Esophagus squamous epithelium (tissue), 5 donors: ENCODE results near the gene NANOGP8. TPM values are rescaled to one million over a fixed set of nuclear protein-coding genes. Genes with fewer than 3 reads are reported as not detected.

ENCODE experiments used
- DNase-seq: peaks from one replicate; lab custom pipeline; 2025; lab: John Stamatoyannopoulos, UW
- H3K27ac ChIP-seq, 4 donors: fragments of 200-600 bp; sonication (generic); one replicate each; pipeline ENCODE4 v1.5.1; 2016 to 2019; ENCODE audit warnings: mild to moderate bottlenecking in 1 of 4
- H3K27me3 ChIP-seq, 4 donors: fragments of 200-600 bp; sonication (generic); 1 replicate in 3 of 4; 2 replicates in 1 of 4; pipeline versions ENCODE4 v1.5.1 to v1.6.0; 2017 to 2021; ENCODE audit warnings: antibody characterized with exemption in 1 of 4
- H3K36me3 ChIP-seq, 3 donors: fragments of 200-600 bp; sonication (generic); one replicate each; pipeline ENCODE4 v1.5.1; 2016 to 2019
- H3K4me1 ChIP-seq, 3 donors: fragments of 200-600 bp; sonication (generic); one replicate each; pipeline ENCODE4 v1.5.1; 2017 to 2019
- H3K4me3 ChIP-seq, 4 donors: fragments of 200-600 bp; sonication (generic); 1 replicate in 3 of 4; 2 replicates in 1 of 4; pipeline ENCODE4 v1.5.1; 2016 to 2019; ENCODE audit warnings: mild to moderate bottlenecking in 2 of 4, moderate library complexity in 1 of 4
- H3K9me3 ChIP-seq, 3 donors: fragments of 200-600 bp; sonication (generic); one replicate each; pipeline ENCODE4 v1.5.1; 2016 to 2019
- POLR2A ChIP-seq, 4 donors: fragments of 450-650 bp; IDR thresholded peaks; one replicate each; pipeline ENCODE4 v1.6.1; 2017; ENCODE audit warnings: antibody characterized with exemption in 4 of 4, mild to moderate bottlenecking in 4 of 4, moderate library complexity in 3 of 4
- WGBS, 2 donors: methylation state at CpG; one replicate each; pipeline ENCODE4 v1.1.5; 2018; 5-methylcytosine and 5-hydroxymethylcytosine counted together
- intact Hi-C: fragments of 100-400 bp; cut with DNase I; formaldehyde crosslinking; loops from one replicate; pipeline ENCODE4 v1.15.0; 2022
- total RNA-seq, 4 donors: library from RNA; depleted of rRNA; stranded (reverse); fragments of >200 nt; gene quantifications; one replicate each; pipeline ENCODE4 v1.1.0, GENCODE V29; 2016
- TF ChIP-seq, protein P1 (sequence below), 6 experiments: fragments of 450-650 bp in 4 of 6; fragments of 200-600 bp in 2 of 6; sonication (generic) in 2 of 6; IDR thresholded peaks; one replicate each; pipeline ENCODE4 v1.5.1; 2016 to 2019; ENCODE audit warnings: antibody characterized with exemption in 6 of 6, mild to moderate bottlenecking in 4 of 6, moderate library complexity in 4 of 6
- donor health status: DM: yes; HTN: yes; CAD: no.

The NANOGP8 gene
- total RNA-seq, 4 donors from 2014 or later, result 0.95 to 1.6 TPM; not detected in 2

DNA sequence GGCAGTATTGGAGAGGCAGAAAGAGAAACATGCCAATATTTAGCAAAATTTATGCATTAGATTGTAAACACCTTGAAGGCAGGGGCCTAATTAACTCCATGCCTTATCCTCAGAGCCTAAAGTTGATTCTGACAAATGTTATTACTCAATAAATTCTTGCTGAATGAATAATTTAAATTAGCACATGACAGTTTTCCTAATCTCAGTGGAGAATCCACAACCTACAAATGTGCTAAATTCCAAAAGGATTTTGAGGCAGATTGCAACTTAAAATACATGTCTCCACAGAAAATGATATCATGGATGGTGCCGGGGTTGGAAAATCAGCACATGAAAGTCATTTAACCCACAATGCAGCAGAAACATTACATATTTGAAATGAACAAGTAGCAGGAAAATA lies 41.1 kb upstream of the NANOGP8 start:
- 80 to 87% methylated on average over 1 of the region's 1 CpG for WGBS, 2 donors
- Histone ChIP-seq H3K27ac (no peak overlapping the region), H3K4me3 (no peak overlapping the region), H3K4me1 (no peaks in the 10 kb centered on the region), H3K9me3 (no peaks in the 10 kb centered on the region), H3K27me3 (no peaks in the 10 kb centered on the region), H3K36me3 (no peaks in the 10 kb centered on the region)
- intact Hi-C loops, result no loop called here
- no peak for DNase-seq
- TF ChIP-seq, protein P1, sequence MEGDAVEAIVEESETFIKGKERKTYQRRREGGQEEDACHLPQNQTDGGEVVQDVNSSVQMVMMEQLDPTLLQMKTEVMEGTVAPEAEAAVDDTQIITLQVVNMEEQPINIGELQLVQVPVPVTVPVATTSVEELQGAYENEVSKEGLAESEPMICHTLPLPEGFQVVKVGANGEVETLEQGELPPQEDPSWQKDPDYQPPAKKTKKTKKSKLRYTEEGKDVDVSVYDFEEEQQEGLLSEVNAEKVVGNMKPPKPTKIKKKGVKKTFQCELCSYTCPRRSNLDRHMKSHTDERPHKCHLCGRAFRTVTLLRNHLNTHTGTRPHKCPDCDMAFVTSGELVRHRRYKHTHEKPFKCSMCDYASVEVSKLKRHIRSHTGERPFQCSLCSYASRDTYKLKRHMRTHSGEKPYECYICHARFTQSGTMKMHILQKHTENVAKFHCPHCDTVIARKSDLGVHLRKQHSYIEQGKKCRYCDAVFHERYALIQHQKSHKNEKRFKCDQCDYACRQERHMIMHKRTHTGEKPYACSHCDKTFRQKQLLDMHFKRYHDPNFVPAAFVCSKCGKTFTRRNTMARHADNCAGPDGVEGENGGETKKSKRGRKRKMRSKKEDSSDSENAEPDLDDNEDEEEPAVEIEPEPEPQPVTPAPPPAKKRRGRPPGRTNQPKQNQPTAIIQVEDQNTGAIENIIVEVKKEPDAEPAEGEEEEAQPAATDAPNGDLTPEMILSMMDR (IDR thresholded peaks at IDR 0.05), result no peak
- no peak for TF ChIP-seq POLR2A (IDR thresholded peaks at IDR 0.05)

DNA sequence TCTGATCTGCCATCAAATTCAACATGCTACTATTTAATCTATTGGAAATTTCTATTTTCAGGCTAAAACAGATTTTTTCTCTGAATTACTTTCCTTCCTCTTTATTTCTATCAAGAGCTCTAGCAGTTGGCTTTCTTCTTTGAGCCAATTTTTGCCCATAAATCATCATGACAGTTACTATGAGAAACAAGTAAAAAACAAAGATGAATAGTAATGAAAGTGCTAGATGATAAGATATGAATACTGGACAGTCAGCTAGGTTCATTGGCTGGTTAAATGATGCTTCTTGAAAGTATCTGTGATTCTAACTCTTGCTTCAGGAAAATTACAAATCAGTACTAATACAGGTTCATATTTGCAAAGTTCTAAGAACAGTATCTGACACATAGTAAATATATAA lies 38.6 kb upstream of the NANOGP8 start:
- H3K4me3 ChIP-seq, result no peak overlapping the region
- H3K36me3 ChIP-seq, result no peaks in the 10 kb centered on the region
- no peaks in the 10 kb centered on the region for H3K27me3 ChIP-seq
- no peaks in the 10 kb centered on the region for H3K4me1 ChIP-seq
- no peaks in the 10 kb centered on the region for H3K9me3 ChIP-seq
- no peak overlapping the region for H3K27ac ChIP-seq
- TF ChIP-seq POLR2A (IDR thresholded peaks at IDR 0.05), result no peak
- TF ChIP-seq, protein P1 (IDR thresholded peaks at IDR 0.05), result no peak
- no peak for DNase-seq
- intact Hi-C loops, result no loop called here

DNA sequence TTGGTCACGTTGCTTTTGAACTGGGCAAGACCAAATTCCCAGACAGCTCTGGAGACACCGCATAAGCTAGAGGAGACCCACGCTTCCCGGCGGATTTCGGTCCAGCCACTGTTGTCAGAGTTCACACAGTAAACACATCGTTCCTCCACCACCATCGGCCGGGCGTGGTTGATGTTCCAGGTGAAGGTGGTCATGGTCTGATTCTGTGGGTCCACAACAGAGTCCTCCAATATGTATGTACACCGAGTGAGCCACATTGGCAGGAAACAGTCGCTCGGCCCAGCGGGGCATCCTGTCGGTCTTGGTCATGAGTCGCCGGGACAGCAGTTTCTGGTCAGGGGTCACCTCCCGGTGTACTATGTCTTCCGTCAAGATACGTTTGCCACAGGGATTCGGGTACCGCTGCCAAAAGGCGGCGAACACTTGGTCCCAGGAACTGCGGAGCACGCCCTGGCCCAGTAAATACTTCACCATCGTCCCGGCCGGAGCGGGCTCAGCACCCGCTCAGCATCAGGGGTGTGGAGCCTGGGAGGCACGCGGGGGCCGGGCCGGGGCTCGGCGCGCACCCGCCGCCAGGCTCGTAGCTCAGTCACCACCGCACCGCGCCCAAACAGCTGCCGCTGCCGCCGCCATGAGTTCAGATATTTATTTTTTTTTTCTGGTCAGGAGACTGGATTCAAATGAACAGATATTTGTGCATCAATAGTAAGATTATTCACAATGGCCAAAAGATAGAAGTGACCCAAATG lies 36.7 kb upstream of the NANOGP8 start:
- Histone ChIP-seq H3K36me3 (no peaks in the 10 kb centered on the region), H3K27ac (no peak overlapping the region), H3K4me3 (no peak overlapping the region), H3K9me3 (no peaks in the 10 kb centered on the region), H3K27me3 (no peaks in the 10 kb centered on the region), H3K4me1 (peaks cover 0 to 4% (median 0%) of the 10 kb centered on the region in 3 donors)
- no peak for TF ChIP-seq POLR2A (IDR thresholded peaks at IDR 0.05)
- TF ChIP-seq, protein P1 (IDR thresholded peaks at IDR 0.05), result no peak
- intact Hi-C loops, result no loop called here
- 91 to 97% methylated on average over 12 to 20 of the region's 47 CpGs for WGBS, 2 donors
- DNase-seq, result no peak

DNA sequence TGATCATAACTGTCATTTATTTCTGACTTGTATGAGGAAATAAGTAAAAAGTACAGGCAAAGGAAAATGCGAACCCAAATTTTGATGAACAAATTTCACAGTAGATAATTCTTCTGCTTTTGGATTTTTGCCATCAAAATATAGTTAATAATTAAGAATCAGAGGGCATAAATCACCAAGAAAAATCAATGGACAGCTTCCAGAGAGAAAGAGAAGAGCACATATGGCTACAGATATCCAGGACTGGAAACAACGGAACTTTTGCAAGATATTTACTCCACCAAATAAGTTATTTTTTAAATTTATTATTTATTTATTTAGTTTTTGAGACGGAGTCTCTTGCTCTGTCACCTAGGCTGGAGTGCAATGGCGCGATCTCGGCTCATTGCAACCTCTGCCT lies 35.1 kb upstream of the NANOGP8 start:
- TF ChIP-seq, protein P1 (IDR thresholded peaks at IDR 0.05), result no peak
- TF ChIP-seq POLR2A (IDR thresholded peaks at IDR 0.05), result no peak
- Histone ChIP-seq H3K4me3 (no peak overlapping the region), H3K36me3 (no peaks in the 10 kb centered on the region), H3K27ac (no peak overlapping the region), H3K27me3 (no peaks in the 10 kb centered on the region), H3K9me3 (no peaks in the 10 kb centered on the region), H3K4me1 (peaks cover 0 to 4% (median 0%) of the 10 kb centered on the region in 3 donors)
- 93% methylated on average over 6 of the region's 6 CpGs for WGBS, 2 donors
- intact Hi-C loops, result no loop called here
- DNase-seq, result no peak

DNA sequence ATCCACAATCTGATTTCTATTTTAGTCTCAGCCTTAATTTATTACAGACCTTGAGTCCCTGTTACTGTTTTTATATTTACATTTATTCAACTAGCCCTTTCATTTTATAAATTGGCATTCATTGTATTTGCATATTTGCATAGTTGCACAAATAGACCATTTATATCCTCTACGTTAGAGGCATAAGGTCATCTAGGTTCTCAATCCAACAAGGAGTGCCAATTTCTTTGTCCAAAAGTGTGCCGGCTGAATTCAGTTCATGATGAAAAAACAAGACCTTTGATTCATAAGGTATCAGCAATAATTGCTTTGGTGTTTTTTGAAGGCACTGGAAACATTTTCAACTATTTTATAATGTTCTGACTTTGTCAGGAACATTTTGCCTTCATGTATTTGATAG lies 33.9 kb upstream of the NANOGP8 start:
- no peaks in the 10 kb centered on the region for H3K36me3 ChIP-seq
- WGBS, 2 donors, result 51 to 60% methylated on average over 2 of the region's 2 CpGs
- no peaks in the 10 kb centered on the region for H3K27me3 ChIP-seq
- H3K9me3 ChIP-seq, result no peaks in the 10 kb centered on the region
- TF ChIP-seq POLR2A (IDR thresholded peaks at IDR 0.05), result no peak
- TF ChIP-seq, protein P1 (IDR thresholded peaks at IDR 0.05), result no peak
- peaks cover 0 to 4% (median 0%) of the 10 kb centered on the region in 3 donors for H3K4me1 ChIP-seq
- no peak overlapping the region for H3K27ac ChIP-seq
- intact Hi-C loops, result no loop called here
- H3K4me3 ChIP-seq, result no peak overlapping the region
- no peak for DNase-seq
